BE2C (cell line): ENCODE measurements around the gene TRIM59.

ENCODE experiments used
- DNase-seq: peaks from one replicate; pipeline ENCODE4 v3.0.0-alpha.2; 2020
- H3K27me3 ChIP-seq: fragments of 250-450 bp; sonication (Bioruptor Pico); 2 replicates; pipeline ENCODE4 v1.5.1; 2020; ENCODE audit warnings: mild to moderate bottlenecking
- H3K36me3 ChIP-seq: fragments of 250-450 bp; sonication (Bioruptor Pico); 2 replicates; pipeline ENCODE4 v1.5.1; 2020; ENCODE audit warnings: mild to moderate bottlenecking
- H3K4me1 ChIP-seq: fragments of 250-450 bp; sonication (Bioruptor Pico); 2 replicates; pipeline ENCODE4 v1.5.1; 2020
- H3K4me3 ChIP-seq: 2 replicates; pipeline ENCODE4 v1.5.1; 2011; ENCODE audit warnings: low read depth, low read length
- H3K9me3 ChIP-seq: fragments of 250-450 bp; sonication (Bioruptor Pico); 2 replicates; pipeline ENCODE4 v1.5.1; 2020
- CTCF ChIP-seq: IDR thresholded peaks from 2 replicates; pipeline ENCODE4 v1.5.1; 2012; ENCODE audit warnings: mild to moderate bottlenecking, low read depth, low read length

The TRIM59 gene

GRCh38 chr3:160447544-160447943, 2.0 kb downstream of the TRIM59 start:
- TF ChIP-seq CTCF, result no peak
- Histone ChIP-seq H3K27me3 (no peaks in the 10 kb centered on the region), H3K4me1 (peaks cover 3% of the 10 kb centered on the region; the same call in 1 of the 2 replicates), H3K36me3 (peaks cover 14% of the 10 kb centered on the region), H3K4me3 (peak overlapping the region; percentile 80), H3K9me3 (peaks cover 5% of the 10 kb centered on the region; the same call in 1 of the 2 replicates)
- DNase-seq, result no peak

- no peak for TF ChIP-seq CTCF
- no peaks in the 10 kb centered on the region for H3K27me3 ChIP-seq
- H3K9me3 ChIP-seq, result peaks cover 5% of the 10 kb centered on the region; the same call in 1 of the 2 replicates
- no peak for DNase-seq
- peaks cover 14% of the 10 kb centered on the region for H3K36me3 ChIP-seq
- H3K4me1 ChIP-seq, result peaks cover 3% of the 10 kb centered on the region; the same call in 1 of the 2 replicates
- no peak overlapping the region for H3K4me3 ChIP-seq
Observed at GRCh38 chr3:160446522-160447056, 3.0 kb downstream of the TRIM59 start.

GRCh38 chr3:160445854-160446253, 3.7 kb downstream of the TRIM59 start:
- TF ChIP-seq CTCF, result no peak

GRCh38 chr3:160444411-160444810, 5.2 kb downstream of the TRIM59 start:
- no peak for TF ChIP-seq CTCF
- Histone ChIP-seq H3K27me3 (no peaks in the 10 kb centered on the region), H3K4me1 (peaks cover 3% of the 10 kb centered on the region; the same call in 1 of the 2 replicates), H3K9me3 (no peaks in the 10 kb centered on the region), H3K4me3 (no peak overlapping the region), H3K36me3 (peaks cover 26% of the 10 kb centered on the region)
- no peak for DNase-seq

More at GRCh38 chr3:160445854-160446253, 3.7 kb downstream of the TRIM59 start:
- H3K4me1 ChIP-seq, result peaks cover 3% of the 10 kb centered on the region; the same call in 1 of the 2 replicates
- H3K9me3 ChIP-seq, result peaks cover 5% of the 10 kb centered on the region; the same call in 1 of the 2 replicates
- H3K36me3 ChIP-seq, result peaks cover 18% of the 10 kb centered on the region
- H3K4me3 ChIP-seq, result no peak overlapping the region
- no peaks in the 10 kb centered on the region for H3K27me3 ChIP-seq
- no peak for DNase-seq

- Histone ChIP-seq H3K4me3 (no peak overlapping the region), H3K27me3 (no peaks in the 10 kb centered on the region), H3K9me3 (no peaks in the 10 kb centered on the region), H3K36me3 (peaks cover 52% of the 10 kb centered on the region), H3K4me1 (0 out of 2 replicates have a peak, but pooled peaks cover 3% of the 10 kb centered on the region)
- no peak for TF ChIP-seq CTCF
- no peak for DNase-seq
Observed at GRCh38 chr3:160440687-160441086, 8.9 kb downstream of the TRIM59 start.

- no peak for TF ChIP-seq CTCF
- H3K4me3 ChIP-seq, result no peak overlapping the region
- peaks cover 79% of the 10 kb centered on the region for H3K36me3 ChIP-seq
- H3K9me3 ChIP-seq, result no peaks in the 10 kb centered on the region
- H3K4me1 ChIP-seq, result no peaks in the 10 kb centered on the region
- H3K27me3 ChIP-seq, result no peaks in the 10 kb centered on the region
- DNase-seq, result no peak
Observed at GRCh38 chr3:160437083-160437455, 12.5 kb downstream of the TRIM59 start.
